BJ (cell line): ENCODE results near the gene SND1. TPM values are rescaled to one million over a fixed set of nuclear protein-coding genes. Genes with fewer than 3 reads are reported as not detected.
A peak's percentile ranks its signal among the peaks of the same experiment; 100 is the strongest.

Source experiments
- CTCF ChIA-PET: fragments of 350-600 bp; formaldehyde crosslinking; extraction: SDS; loops from one replicate; lab custom pipeline; 2021; ENCODE audit warnings: antibody characterized with exemption, inconsistent platforms; lab: Yijun Ruan, JAX
- POLR2A ChIA-PET: fragments of 300-600 bp; sonication (Branson Sonifier 250); formaldehyde crosslinking; extraction: SDS; loops from one replicate; lab custom pipeline; 2021; ENCODE audit warnings: antibody characterized with exemption; lab: Charles Lee
- DNase-seq: peaks from one replicate; pipeline ENCODE4 v3.0.0-alpha.2; 2011; ENCODE audit warnings: low read depth
- H3K27me3 ChIP-seq: 2 replicates; pipeline ENCODE4 v1.6.0; 2011; ENCODE audit warnings: low read length; ENCODE audit not compliant: control insufficient read depth, insufficient read depth
- H3K36me3 ChIP-seq: 2 replicates; pipeline ENCODE4 v1.5.1; 2011; ENCODE audit warnings: low read length; ENCODE audit not compliant: control insufficient read depth, insufficient read depth
- H3K4me3 ChIP-seq: 2 replicates; pipeline ENCODE4 v1.5.1; 2011; ENCODE audit warnings: low read depth, mild to moderate bottlenecking, control low read depth, low read length
- CTCF ChIP-seq: IDR thresholded peaks from 2 replicates; pipeline ENCODE4 v1.5.1; 2011; ENCODE audit warnings: low read depth, mild to moderate bottlenecking, control low read depth, inconsistent platforms, low read length, moderate library complexity; ENCODE audit not compliant: insufficient read depth
- polyA plus RNA-seq: library from polyadenylated mRNA; depleted of rRNA; stranded (reverse); fragments of >200 nt; gene quantifications from 2 replicates; pipeline ENCODE4 v1.2.3, GENCODE V29; 2011

Gene SND1
- polyA plus RNA-seq, 1 experiment, result 203 TPM

GRCh38 chr7:127862525-127862924 lies 210.5 kb downstream of the SND1 start:
- no peak overlapping the region for H3K4me3 ChIP-seq
- H3K27me3 ChIP-seq, result no peaks in the 10 kb centered on the region
- DNase-seq, result no peak
- no peak for TF ChIP-seq CTCF
- H3K36me3 ChIP-seq, result no peaks in the 10 kb centered on the region; the same call in none of the 2 replicates
- CTCF ChIA-PET, result no interaction called here
- POLR2A ChIA-PET, result no interaction called here

GRCh38 chr7:127863082-127863481 lies 211.1 kb downstream of the SND1 start:
- POLR2A ChIA-PET, result no interaction called here
- TF ChIP-seq CTCF, result no peak
- CTCF ChIA-PET, result no interaction called here
- Histone ChIP-seq H3K4me3 (no peak overlapping the region), H3K36me3 (no peaks in the 10 kb centered on the region; the same call in 1 of the 2 replicates), H3K27me3 (no peaks in the 10 kb centered on the region)
- DNase-seq, result no peak

- POLR2A ChIA-PET, result interaction anchor here (0.5 kb wide), 1 partner anchor 40 kb away, joined by 4 read pairs; no protein-coding TSS in a partner anchor
- Histone ChIP-seq H3K36me3 (no peaks in the 10 kb centered on the region), H3K27me3 (no peaks in the 10 kb centered on the region), H3K4me3 (no peak overlapping the region)
- TF ChIP-seq CTCF, result no peak
- DNase-seq, result peak; percentile 62
- CTCF ChIA-PET, result interaction anchor here (0.9 kb wide), 1 partner anchor 25 kb away, joined by 3 read pairs; no protein-coding TSS in a partner anchor
Measured at GRCh38 chr7:127865466-127865865, 213.5 kb downstream of the SND1 start.

- DNase-seq, result no peak
- Histone ChIP-seq H3K36me3 (no peaks in the 10 kb centered on the region), H3K4me3 (no peak overlapping the region), H3K27me3 (no peaks in the 10 kb centered on the region)
- CTCF ChIA-PET, result no interaction called here
- POLR2A ChIA-PET, result interaction anchor here (0.6 kb wide), 1 partner anchor 10 kb away, joined by 3 read pairs; no protein-coding TSS in a partner anchor
- no peak for TF ChIP-seq CTCF
Measured at GRCh38 chr7:127870231-127870907, 218.4 kb downstream of the SND1 start.

- Histone ChIP-seq H3K36me3 (no peaks in the 10 kb centered on the region), H3K27me3 (no peaks in the 10 kb centered on the region), H3K4me3 (no peak overlapping the region)
- TF ChIP-seq CTCF, result no peak
- ChIA-PET CTCF (no interaction called here), POLR2A (no interaction called here)
- DNase-seq, result no peak
Measured at GRCh38 chr7:127871226-127871625, 219.2 kb downstream of the SND1 start.
